ENCODE results near the gene POU2F3.
"Not testable (repeated sequence)": the region's sequence is repeated elsewhere in the genome, so short reads cannot be mapped to it uniquely, and the experiment has no call there.

Gene POU2F3

DNA sequence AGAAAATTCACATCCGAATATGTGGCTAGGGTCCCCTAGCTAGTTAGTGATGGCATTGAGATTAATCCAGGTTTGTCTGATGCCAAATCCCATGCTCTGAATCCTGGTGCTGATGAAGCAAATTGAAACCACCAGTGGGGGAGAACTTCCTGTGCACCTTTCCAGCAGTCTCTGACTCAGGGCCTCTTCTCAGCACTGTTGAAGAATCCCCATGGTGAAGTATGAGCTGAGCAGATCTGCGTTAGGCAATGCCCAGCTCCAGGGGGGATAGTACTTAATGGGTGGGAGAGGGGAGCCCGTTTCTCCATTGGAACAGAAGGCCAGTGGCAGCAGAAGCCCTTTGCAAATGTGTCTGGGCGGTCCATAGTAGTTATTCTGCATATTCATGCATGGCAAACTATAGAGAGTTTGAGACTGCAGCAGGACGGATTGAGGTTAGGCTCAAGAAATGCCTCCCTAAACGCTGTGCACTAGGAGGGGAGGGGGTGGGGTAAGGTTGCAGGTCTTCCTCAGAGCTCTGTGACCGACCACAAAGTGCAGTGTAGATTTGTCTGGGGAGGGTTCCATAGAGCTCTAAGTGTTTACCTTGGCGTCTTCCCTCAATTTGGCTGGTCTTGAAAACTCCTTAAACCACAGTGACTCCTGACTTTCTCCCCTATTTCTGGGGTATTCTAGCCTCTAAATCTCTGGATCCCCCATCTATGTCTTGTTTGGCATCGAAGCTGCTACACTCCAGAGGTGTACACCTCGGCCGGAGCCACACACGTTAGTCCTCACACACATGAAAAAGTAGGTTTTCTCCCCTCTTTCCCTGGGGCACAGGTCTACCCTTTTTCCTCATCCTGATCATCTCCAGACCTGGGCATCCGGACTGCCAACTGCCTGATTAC, 4.8 kb downstream of the POU2F3 start:
- no peak overlapping the region for H3K4me3 ChIP-seq (ENCODE audit: low read depth, low read length)
- peak; percentile 9 for DNase-seq (ENCODE audit: low read depth)

DNA sequence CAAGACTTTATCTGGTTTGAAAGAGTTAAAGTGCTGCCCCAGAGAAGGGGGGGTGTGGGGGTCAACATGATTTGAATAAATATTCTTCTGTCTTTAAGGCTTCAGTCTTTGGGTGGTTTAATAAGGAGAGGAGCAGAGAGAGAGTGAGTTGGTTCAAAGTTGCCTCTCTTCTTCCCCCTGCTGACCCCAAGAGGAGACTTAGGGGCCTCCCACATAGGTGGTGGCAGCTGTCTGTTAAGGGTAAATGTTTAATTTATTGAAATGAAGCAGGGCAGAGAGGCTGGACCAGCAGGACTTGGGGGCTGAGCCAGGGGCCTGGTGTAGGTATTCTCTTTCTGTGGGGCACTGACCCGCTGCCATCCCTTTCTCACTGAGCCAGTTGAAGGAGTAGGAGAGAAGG, 5.5 kb downstream of the POU2F3 start:
- no peak overlapping the region for H3K4me3 ChIP-seq (ENCODE audit: low read depth, low read length)
- no peak for DNase-seq (ENCODE audit: low read depth)

DNA sequence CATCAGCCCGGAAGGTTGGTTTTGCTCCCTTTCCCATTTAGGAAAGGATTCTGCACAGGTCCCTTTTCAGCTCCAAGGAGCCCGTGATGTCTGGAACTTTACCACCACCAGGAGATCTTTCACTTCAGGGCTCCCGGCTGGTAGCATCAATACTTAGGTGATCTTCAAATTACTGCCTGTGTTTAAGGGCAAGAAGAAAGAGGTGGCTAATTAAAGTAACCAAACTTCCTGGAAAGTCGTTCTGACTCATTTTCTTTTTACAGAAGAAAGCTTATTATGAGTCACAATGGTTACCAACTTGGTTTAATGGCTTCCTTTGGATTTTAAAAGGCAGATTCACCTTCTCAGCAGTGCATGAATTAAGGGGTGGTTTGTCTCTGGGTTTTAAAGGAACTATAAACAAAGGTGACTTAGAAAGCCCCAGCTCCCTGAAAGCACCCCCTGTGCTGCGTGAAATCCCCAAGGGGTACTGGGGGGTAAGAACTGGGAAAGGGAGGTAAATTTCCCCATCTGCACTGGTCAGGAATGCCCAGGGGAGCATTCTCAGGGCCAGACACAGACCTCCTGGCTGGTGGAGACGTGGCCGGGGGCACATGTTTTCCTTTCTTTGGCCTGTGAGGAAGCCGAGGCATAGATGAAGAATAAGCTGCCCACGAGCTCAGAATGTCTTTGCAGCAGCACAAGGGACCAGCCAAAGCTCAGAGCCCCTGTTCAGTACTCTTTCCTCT, 8.8 kb downstream of the POU2F3 start:
- H3K4me3 ChIP-seq (ENCODE audit: low read depth, low read length) = no peak overlapping the region
- peak; percentile 20 for DNase-seq (ENCODE audit: low read depth)

DNA sequence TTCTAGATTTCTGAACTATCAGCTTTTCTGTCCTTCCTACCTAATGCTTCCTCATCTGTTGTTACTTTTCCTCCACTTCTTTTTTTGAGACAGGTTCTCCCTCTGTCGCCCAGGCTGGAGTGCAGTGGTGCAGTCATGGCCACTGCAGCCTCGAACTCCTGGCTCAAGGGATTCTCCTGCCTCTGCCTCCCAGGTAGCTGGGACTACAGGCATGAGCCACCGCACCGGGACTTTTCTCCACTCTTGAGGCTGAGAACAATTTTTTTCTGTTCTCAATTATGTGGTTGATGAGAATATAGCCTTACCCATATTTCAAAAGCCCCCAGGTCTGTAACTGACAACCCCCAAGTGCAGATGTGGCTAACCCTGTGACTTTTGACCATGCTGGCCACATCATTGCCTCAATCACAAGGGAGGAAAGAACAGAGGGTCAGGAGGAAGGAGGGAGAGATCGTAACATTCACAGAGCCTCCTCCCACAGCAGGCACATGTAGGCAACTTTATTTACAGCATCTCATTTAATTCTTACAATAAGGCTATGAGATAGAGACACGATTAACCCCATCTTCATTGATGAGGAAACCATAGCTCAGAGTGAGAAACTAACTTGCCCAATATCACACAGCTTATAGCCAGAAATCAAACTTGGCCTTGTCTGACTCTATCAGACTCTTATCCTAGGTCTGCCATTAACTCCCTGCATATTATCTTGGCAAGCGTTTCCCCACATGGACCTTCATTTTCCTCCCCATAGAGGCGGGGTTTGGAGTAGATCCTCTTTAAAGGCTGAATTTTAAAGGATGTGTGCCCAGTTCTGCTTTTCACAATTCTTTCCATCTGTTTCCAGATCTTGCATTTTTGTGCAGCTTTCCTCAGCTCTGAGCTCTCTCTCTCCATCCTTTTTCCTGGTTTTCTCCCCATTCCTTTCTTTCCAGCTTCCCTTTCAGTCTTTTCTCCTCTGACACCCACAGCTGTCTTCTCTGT, 9.6 kb downstream of the POU2F3 start:
- DNase-seq (ENCODE audit: low read depth) = no peak
- no peak overlapping the region for H3K4me3 ChIP-seq (ENCODE audit: low read depth, low read length)

DNA sequence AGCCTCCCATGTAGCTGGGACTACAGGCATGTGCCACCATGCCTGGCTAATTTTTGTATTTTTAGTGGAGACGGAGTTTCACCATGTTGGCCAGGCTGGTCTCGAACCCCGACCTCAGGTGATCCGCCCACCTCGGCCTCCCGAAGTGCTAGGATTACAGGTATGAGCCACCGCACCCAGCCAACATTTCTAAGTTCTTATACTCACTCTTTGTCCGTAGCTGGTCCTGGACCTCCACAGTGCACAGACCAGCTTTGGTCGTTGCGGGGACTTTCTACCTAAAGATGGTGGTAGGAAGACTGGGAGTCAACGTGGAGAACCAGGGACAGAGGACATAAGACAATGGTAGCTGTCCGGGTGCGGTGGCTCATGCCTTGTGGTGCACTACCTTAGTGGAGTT, 13.4 kb downstream of the POU2F3 start:
- not testable (repeated sequence) for H3K4me3 ChIP-seq (ENCODE audit: low read depth, low read length); DNase-seq (ENCODE audit: low read depth)

DNA sequence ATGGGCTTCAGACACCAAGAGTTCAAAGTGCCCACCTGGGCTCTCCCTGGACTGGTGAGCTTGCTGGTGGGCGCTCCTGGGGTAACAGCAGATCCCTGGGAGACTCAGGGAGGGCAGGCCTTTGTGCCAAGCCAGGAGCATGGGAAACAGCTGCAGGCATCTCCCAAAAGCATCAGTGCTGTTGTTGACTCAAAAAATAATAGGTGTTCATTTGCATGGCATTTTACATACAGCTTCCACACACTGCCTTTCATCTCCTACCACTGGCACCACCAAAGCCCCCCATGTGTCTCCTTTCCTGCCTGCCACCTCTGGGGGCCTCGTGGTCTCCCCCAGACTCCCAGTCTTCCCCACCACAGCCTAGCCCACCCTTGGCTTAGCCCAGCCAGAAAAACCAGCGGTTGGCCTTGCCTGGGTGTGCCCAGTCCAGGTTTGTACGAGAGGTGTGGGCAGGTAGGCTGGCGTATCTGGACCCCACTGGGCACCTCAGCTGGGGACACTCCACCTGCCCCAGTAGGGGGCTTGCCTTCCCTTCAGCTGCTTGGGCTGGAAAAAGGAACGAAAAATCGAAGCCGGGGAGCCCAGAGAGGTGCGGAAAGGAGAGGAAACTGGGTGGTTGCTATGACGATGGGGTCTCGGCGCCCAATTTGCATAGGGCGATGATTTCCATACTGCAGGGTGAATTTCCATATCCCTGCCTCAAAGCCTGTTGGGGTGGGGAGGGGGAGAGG, 15.0 kb downstream of the POU2F3 start:
- DNase-seq (ENCODE audit: low read depth) = no peak
- no peak overlapping the region for H3K4me3 ChIP-seq (ENCODE audit: low read depth, low read length)

DNA sequence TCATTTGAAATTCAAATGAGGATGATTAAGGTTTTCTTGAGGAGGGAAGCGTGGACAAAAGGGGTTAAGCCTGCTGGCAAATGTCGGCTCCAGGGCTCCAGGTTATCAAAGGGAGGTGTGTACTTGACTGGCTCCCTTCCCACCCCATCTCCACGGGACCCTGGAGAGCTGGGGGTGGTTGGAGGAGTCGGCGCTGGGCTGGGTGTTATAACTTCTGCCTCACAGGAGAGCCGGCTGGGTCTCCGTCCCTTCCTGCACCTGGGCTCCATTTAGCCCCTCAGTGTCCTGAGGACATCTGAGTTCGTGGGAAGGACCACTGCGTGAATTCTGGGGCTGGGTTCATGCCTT, 15.6 kb downstream of the POU2F3 start:
- H3K4me3 ChIP-seq (ENCODE audit: low read depth, low read length) = no peak overlapping the region
- DNase-seq (ENCODE audit: low read depth) = no peak

DNA sequence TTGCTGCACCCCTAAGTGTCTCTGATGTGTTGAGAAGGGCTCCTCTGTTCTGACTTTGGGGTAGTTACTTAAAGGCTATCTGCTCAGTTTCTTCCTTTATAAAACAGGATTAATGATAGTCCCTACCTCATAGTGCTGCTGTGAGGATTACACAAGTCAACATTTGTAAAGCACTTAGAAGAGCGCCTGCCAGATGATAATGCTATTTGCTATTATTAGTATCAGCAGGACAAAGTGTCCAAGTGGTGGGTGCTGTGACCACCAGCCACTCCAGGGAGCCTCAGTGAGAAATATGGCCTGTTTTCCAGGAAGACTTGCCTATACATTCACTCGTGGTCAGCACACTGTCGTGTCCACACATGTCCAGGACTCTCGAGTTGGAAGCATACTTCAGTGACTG, 16.2 kb downstream of the POU2F3 start:
- DNase-seq (ENCODE audit: low read depth) = no peak

DNA sequence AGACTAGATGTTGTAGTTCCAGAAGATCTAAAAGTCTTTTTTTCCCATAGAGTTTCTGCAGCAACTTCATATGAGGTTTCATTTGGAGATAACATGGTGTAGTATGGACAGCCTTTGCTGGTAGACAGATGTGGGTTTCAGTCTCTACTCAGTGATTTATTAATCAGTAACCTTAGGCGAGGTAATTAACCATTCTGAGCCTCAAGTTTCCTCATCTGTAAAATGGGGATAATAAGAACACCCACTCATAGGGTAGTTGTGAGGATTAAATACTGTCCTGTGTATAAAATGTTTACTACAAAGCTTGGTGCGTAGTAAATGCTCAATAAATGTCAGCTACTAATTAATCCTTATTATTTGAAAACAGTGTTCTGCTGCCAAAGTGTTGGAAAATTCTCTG, 16.8 kb downstream of the POU2F3 start:
- H3K4me3 ChIP-seq (ENCODE audit: low read depth, low read length) = no peak overlapping the region
- no peak for DNase-seq (ENCODE audit: low read depth)

More for the DNA sequence above, 16.2 kb downstream of the POU2F3 start:
- H3K4me3 ChIP-seq (ENCODE audit: low read depth, low read length) = no peak overlapping the region

DNA sequence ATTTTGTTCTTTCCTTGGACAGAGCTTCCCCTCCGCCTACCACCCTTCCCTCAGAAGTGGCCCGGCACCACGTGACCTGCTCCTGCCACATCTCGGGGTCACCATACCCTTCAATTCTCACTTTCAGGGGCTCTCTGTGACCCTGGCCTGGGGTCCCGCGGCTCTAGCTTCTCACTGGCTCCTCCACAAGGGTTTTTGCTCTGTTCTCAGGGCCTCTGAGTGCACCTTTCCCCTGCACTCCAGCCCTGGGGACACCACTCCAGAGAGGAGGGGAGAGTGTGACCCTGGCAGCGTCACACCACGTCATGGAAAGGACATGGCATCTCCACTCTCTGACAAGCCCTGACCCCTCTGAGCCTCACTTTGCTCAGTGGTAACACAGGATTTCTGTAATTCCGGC, 17.4 kb downstream of the POU2F3 start:
- no peak for DNase-seq (ENCODE audit: low read depth)
- no peak overlapping the region for H3K4me3 ChIP-seq (ENCODE audit: low read depth, low read length)

DNA sequence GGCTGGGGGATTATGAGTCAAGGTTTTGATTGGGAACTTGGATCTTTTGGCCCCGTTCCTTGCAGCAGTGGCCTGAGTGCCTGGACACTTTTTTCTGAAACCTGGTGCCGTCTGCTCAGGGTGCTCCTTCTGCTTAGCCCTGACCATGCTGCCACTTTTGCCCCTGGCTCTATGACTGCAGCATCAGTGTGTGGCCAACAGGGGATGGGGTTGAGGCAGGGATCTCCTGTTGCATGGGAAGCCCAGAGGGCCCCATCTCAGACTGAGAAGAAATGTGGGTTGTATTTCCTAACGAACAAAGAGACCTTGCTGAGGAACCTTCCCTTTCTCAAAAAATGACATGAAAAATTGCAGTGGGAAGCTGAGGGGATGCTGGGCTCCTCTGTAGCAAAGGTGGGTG, 18.7 kb downstream of the POU2F3 start:
- DNase-seq (ENCODE audit: low read depth) = no peak
- no peak overlapping the region for H3K4me3 ChIP-seq (ENCODE audit: low read depth, low read length)

DNA sequence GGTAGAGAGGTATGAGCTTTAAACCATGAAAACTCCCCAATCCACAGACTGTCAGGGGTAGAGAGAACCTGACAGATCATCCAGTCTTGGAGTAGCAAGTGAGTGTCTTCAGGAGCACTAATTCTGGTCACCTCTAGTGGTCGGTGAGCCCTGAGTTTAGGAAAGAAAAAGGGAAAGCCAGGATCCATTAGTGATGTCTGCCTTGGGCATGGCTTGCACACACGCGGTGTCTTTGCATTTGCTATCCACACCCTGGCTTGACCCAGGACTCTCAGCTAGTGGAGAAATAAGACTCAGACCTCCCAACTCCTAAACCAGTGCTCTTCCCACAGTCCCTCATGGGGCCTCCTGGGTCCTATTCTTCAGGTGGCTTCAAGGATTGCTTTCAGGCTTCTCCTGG, 19.3 kb downstream of the POU2F3 start:
- no peak overlapping the region for H3K4me3 ChIP-seq (ENCODE audit: low read depth, low read length)
- no peak for DNase-seq (ENCODE audit: low read depth)

DNA sequence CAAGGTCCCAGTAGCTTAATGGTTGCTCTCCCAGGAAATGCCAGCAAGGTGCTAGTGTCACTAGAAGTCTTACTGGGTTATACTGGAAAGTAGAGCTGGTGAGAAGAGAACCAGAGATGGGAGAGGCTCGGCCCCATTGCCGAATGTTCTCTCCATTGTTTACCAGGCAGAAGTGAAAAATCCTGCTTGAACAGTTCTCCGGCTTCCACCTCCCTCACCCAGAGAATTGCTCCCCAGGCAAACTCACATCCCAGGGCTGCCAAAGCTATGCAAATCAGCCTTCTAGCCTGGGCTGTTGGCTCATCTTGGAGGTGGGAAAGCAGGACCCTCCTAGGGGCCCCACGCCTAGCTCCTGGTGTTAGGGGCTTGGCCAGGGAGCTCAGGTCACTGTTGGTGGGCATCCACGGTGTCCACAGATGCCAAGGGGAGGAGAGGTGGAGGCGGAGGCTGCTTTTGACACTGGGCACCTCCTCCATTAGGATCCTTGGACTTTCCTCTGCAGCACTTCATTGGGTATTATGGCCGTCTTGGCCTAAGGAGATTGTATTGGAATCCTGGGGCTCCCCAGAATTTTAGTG, 20.1 kb downstream of the POU2F3 start:
- no peak for DNase-seq (ENCODE audit: low read depth)
- H3K4me3 ChIP-seq (ENCODE audit: low read depth, low read length) = no peak overlapping the region

DNA sequence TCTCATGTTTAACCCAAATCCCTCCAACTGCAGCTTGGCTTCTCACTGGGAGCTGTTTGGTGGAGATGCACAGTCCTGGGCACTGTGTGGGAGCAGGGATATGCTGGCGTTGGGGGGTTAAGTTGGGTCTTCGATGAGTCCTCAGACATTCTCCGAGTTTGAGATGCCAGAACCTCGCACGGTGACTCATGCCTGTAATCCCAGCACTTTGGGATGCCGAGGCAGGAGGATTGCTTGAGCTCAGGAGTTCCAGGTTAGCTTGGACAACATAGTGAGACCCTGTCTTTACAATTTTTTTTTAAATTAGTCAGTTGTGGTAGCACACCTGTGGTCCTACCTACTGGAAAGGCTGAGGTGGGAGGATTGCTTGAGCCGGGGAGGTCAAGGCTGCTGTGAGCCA, 20.7 kb downstream of the POU2F3 start:
- H3K4me3 ChIP-seq (ENCODE audit: low read depth, low read length) = no peak overlapping the region
- DNase-seq (ENCODE audit: low read depth) = no peak

DNA sequence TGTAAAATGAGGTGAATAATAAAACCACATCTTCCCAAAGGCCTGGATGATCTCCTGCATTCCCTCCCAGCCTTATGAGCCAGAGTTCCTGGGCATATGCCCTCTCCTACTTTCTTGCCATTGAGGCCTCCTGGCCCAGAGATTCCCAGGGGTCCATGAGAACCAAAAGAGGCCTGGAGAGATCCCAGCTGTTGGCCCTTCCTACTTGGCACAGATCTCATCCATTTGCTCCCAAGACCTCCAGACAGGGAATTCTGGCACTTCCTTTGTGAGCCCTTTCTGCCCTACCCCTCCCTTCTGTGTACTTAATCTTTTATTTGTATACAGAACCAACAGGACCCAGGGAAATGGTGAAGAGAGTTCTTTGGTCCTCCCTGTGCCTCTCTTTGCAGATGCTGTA, 21.4 kb downstream of the POU2F3 start:
- H3K4me3 ChIP-seq (ENCODE audit: low read depth, low read length) = no peak overlapping the region
- DNase-seq (ENCODE audit: low read depth) = no peak

DNA sequence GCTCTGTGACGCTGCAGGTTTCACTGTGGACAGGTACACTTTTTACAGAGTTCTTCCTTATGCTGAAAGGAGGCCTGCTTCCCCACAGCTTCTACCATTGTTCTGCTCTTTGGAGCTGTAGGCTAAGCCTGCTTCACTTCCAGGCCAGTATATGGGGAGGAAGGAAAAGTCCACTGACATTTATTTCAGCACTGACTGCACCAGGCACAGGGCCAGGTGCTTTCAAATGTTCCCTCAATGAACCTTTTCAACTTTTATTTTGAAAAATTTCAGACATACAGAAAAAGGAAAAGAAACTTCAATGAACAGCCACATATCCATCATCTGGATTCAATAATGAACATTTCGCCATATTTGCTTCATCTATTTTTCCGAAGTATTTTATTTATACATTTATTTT, 22.0 kb downstream of the POU2F3 start:
- no peak for DNase-seq (ENCODE audit: low read depth)
- no peak overlapping the region for H3K4me3 ChIP-seq (ENCODE audit: low read depth, low read length)

DNA sequence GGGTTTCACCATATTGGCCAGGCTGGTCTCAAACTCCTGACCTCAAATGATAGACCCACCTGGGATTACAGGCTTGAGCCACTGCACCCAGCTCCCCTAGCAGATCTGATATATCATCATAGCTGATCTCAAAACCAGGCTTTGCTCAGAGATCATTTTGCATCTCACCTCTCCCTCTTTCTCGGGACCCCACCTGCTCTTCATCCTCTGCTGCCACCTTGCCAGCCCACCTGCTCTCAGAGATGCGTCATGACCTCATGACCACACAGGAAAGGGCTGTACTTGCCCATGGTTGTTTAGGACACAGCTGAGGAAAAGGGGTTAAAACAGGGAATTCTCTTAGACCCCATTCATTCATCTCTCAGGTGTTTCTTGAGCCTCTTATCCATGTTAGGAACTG, 27.4 kb downstream of the POU2F3 start:
- DNase-seq (ENCODE audit: low read depth) = no peak
- H3K4me3 ChIP-seq (ENCODE audit: low read depth, low read length) = no peak overlapping the region

DNA sequence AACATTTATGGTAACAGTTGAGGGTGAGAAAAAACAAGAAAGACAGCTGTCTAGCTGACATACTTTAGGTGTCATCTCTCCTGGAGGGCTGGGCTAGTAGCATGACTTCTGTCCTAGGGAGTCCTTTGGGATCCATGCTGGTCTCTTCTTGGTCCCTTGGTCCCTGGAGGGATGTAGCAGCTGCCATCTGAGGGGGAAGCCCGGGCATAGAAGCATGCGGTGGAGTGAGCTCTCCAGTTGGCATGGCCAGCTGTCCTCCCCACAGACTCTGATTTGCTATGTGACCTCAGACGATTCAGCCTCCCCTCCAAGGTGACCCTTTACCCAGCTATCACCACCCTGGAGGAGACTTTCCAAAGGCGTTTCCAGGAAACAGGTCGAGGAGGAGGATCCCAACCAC, 28.7 kb downstream of the POU2F3 start:
- no peak overlapping the region for H3K4me3 ChIP-seq (ENCODE audit: low read depth, low read length)
- no peak for DNase-seq (ENCODE audit: low read depth)

DNA sequence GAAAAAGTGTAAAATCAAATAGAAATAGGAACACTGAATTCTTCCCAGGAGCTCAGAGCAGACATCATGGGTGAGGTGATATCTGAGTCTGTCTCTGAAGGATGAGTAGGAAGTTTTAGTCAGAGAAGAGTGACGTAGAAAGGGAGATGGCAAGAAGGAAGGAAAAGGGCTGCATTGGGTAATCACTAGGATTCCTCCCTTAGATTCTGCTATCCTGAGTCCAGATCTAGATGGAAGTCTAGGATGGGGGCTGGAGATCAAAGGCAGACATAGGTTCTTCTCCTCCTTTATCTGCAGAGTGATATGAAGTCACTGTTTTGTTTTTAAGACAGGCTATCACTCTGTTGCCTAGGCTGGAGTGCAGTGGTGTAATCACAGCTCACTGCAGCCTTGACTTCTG, 30.4 kb downstream of the POU2F3 start:
- no peak overlapping the region for H3K4me3 ChIP-seq (ENCODE audit: low read depth, low read length)

More for the DNA sequence above, 30.4 kb downstream of the POU2F3 start:
- DNase-seq (ENCODE audit: low read depth) = no peak
